Panc1 (cell line): Measurements from ENCODE around the gene HACD2. TPM values are rescaled to one million over a fixed set of nuclear protein-coding genes. Genes with fewer than 3 reads are reported as not detected.

Source experiments
- ATAC-seq: fragments of 200-7000 bp; cut with Tn5 transposase; 2 replicates; pipeline ENCODE4 v1.9.1; 2020; ENCODE audit warnings: mild to moderate bottlenecking, moderate library complexity
- BruUV-seq: library from RNA; stranded (reverse); fragments of 400-500 nt; replicated peaks from 2 replicates; lab custom pipeline; 2021; lab: Mats Ljungman, UMichigan
- CTCF ChIA-PET: fragments of 300-600 bp; sonication (Branson Sonifier 250); formaldehyde crosslinking; loops from one replicate; lab custom pipeline; 2022; ENCODE audit warnings: antibody characterized with exemption; lab: Charles Lee
- POLR2A ChIA-PET: fragments of 300-600 bp; sonication (Branson Sonifier 250); formaldehyde crosslinking; loops from one replicate; lab custom pipeline; 2022; ENCODE audit warnings: antibody characterized with exemption; lab: Charles Lee
- DNase-seq: peaks from one replicate; pipeline ENCODE4 v3.0.0-alpha.2; 2010; ENCODE audit warnings: low read depth, low spot score
- H3K27ac ChIP-seq: 2 replicates; pipeline ENCODE4 v1.5.1; 2011; ENCODE audit warnings: mild to moderate bottlenecking, low read length, inconsistent platforms
- H3K27me3 ChIP-seq: fragments of 200-500 bp; sonication (Bioruptor generic); 2 replicates; pipeline ENCODE4 v1.6.0; 2014; ENCODE audit warnings: low read length, inconsistent platforms; ENCODE audit not compliant: control insufficient read depth, insufficient read depth
- H3K36me3 ChIP-seq: fragments of 200-500 bp; sonication (Bioruptor generic); 2 replicates; pipeline ENCODE4 v1.5.1; 2014; ENCODE audit warnings: inconsistent platforms, mild to moderate bottlenecking, low read length, moderate library complexity; ENCODE audit not compliant: control insufficient read depth, insufficient read depth
- H3K4me1 ChIP-seq: 2 replicates; pipeline ENCODE4 v1.5.1; 2011; ENCODE audit warnings: inconsistent platforms, mild to moderate bottlenecking, low read length, moderate library complexity; ENCODE audit not compliant: control insufficient read depth, insufficient read depth
- H3K4me3 ChIP-seq, 2 experiments: 2 replicates each; pipeline ENCODE4 v1.5.1; 2011 to 2012; ENCODE audit warnings: low read depth in 2 of 2, low read length in 2 of 2, mild to moderate bottlenecking in 2 of 2, inconsistent platforms in 1 of 2, moderate library complexity in 1 of 2
- H3K9me3 ChIP-seq: fragments of 200-500 bp; sonication (Bioruptor generic); 2 replicates; pipeline ENCODE4 v1.5.1; 2014; ENCODE audit warnings: low read depth, mild to moderate bottlenecking, inconsistent platforms, low read length, moderate library complexity; ENCODE audit not compliant: control insufficient read depth, insufficient read depth
- CTCF ChIP-seq: fragments of 450-650 bp; IDR thresholded peaks from 2 replicates; pipeline ENCODE4 v1.5.1; 2017; ENCODE audit warnings: mild to moderate bottlenecking
- POLR2AphosphoS5 ChIP-seq: IDR thresholded peaks from 2 replicates; pipeline ENCODE4 v1.6.1; 2012; ENCODE audit warnings: mild to moderate bottlenecking, low read depth, low read length, moderate library complexity
- SIN3A ChIP-seq: IDR thresholded peaks from 2 replicates; pipeline ENCODE4 v1.6.1; 2012; ENCODE audit warnings: low read depth, mild to moderate bottlenecking, low read length, moderate library complexity, borderline replicate concordance; ENCODE audit not compliant: insufficient read depth
- TCF7L2 ChIP-seq: IDR thresholded peaks from 2 replicates; pipeline ENCODE4 v1.6.1; 2011; ENCODE audit warnings: mild to moderate bottlenecking, low read depth, low read length, inconsistent platforms
- in situ Hi-C: cut with HindIII; loops from 2 replicates; pipeline ENCODE4 v1.10.0; 2016; ENCODE audit warnings: low sequenced_read_pairs, low pct_unique_long_range_greater_than_20kb
- intact Hi-C: fragments of 100-400 bp; cut with micrococcal nuclease; formaldehyde crosslinking; loops from one replicate; pipeline ENCODE4 v1.10.0; 2022; ENCODE audit not compliant: unreplicated experiment
- total RNA-seq: library from RNA; stranded (reverse); gene quantifications from one replicate; pipeline ENCODE4 v1.2.1, GENCODE V29; 2021; ENCODE audit not compliant: unreplicated experiment
- TF ChIP-seq, protein P1 (sequence below), 2 experiments: IDR thresholded peaks; 2 replicates each; pipeline ENCODE4 v1.6.1; 2011 to 2012; ENCODE audit warnings: low read depth in 2 of 2, control low read depth in 1 of 2, low read length in 1 of 2, mild to moderate bottlenecking in 1 of 2, moderate library complexity in 1 of 2; ENCODE audit not compliant: insufficient read depth in 1 of 2

Gene HACD2
- total RNA-seq, 1 experiment from 2014 or later = 58.6 TPM

DNA sequence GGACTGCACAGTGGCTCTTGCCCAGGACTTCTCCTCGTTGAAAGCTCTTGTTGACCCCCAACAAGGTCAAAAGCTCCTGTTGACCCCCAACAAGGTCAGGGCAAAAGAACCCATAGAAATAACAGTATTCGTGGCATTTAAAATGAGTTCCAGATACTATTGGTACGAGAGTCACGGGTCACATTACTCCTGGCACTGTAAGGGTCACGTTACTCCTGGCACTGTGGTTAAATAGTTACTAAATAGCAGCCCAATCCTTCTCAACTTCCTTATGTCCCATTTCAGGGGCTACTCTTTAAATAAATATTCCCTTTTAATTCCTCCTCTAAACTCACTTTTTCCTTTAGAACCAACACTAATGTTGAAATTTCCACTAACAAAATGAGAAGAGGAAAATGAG, 117.8 kb downstream of the HACD2 start:
- CTCF ChIA-PET = no interaction called here
- intact Hi-C loops = no loop called here
- BruUV-seq = no TSS peak

DNA sequence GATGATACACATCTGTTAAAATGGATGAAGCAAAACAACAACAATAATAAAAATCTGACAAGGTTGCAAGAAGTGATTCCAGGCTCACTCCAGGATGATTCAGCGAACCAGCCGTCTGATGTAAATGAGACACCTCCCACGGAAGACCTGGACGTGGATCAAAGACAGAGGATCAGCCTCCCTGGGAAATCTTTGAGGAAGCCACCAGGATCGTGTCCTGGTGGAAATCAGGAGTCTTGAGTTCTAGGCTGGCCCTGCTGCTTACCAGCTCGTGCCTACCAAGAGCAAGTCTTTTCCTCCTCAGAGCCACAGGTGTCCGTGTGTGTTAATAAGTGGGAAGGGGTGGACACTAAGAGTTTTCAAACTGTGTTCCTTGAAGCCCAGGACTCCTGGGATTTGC, 120.6 kb downstream of the HACD2 start:
- TF ChIP-seq, protein P1, sequence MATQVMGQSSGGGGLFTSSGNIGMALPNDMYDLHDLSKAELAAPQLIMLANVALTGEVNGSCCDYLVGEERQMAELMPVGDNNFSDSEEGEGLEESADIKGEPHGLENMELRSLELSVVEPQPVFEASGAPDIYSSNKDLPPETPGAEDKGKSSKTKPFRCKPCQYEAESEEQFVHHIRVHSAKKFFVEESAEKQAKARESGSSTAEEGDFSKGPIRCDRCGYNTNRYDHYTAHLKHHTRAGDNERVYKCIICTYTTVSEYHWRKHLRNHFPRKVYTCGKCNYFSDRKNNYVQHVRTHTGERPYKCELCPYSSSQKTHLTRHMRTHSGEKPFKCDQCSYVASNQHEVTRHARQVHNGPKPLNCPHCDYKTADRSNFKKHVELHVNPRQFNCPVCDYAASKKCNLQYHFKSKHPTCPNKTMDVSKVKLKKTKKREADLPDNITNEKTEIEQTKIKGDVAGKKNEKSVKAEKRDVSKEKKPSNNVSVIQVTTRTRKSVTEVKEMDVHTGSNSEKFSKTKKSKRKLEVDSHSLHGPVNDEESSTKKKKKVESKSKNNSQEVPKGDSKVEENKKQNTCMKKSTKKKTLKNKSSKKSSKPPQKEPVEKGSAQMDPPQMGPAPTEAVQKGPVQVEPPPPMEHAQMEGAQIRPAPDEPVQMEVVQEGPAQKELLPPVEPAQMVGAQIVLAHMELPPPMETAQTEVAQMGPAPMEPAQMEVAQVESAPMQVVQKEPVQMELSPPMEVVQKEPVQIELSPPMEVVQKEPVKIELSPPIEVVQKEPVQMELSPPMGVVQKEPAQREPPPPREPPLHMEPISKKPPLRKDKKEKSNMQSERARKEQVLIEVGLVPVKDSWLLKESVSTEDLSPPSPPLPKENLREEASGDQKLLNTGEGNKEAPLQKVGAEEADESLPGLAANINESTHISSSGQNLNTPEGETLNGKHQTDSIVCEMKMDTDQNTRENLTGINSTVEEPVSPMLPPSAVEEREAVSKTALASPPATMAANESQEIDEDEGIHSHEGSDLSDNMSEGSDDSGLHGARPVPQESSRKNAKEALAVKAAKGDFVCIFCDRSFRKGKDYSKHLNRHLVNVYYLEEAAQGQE (IDR thresholded peaks at IDR 0.05; ENCODE audit: insufficient read depth in 1 of 2, low read depth in 2 of 2, low read length in 1 of 2) = no peak
- no peak for TF ChIP-seq SIN3A
- TF ChIP-seq CTCF = no peak
- TF ChIP-seq TCF7L2 = no peak
- TF ChIP-seq POLR2AphosphoS5 = no peak
- peaks cover 20% of the 10 kb centered on the region for H3K27me3 ChIP-seq
- in situ Hi-C loops (no loop called here), intact Hi-C loops (no loop called here)
- ChIA-PET POLR2A (no interaction called here), CTCF (no interaction called here)
- ATAC-seq = no peak
- no peak overlapping the region for H3K27ac ChIP-seq
- no peaks in the 10 kb centered on the region for H3K9me3 ChIP-seq
- H3K4me1 ChIP-seq = no peaks in the 10 kb centered on the region
- H3K4me3 ChIP-seq = no peak overlapping the region
- no TSS peak for BruUV-seq
- DNase-seq = no peak
- no peaks in the 10 kb centered on the region for H3K36me3 ChIP-seq

More for the DNA sequence above, 117.8 kb downstream of the HACD2 start:
- DNase-seq (no peak), ATAC-seq (no peak)
- H3K4me1 ChIP-seq = no peaks in the 10 kb centered on the region
- no peak overlapping the region for H3K27ac ChIP-seq
- H3K36me3 ChIP-seq = no peaks in the 10 kb centered on the region
- no peak overlapping the region for H3K4me3 ChIP-seq
- in situ Hi-C loops = no loop called here
- TF ChIP-seq, protein P1 (IDR thresholded peaks at IDR 0.05; ENCODE audit: insufficient read depth in 1 of 2, low read depth in 2 of 2, low read length in 1 of 2) = no peak
- H3K9me3 ChIP-seq = no peaks in the 10 kb centered on the region
- peaks cover 16% of the 10 kb centered on the region for H3K27me3 ChIP-seq
- POLR2A ChIA-PET = no interaction called here
